H9 (cell line): Measurements from ENCODE around the gene GCN1. TPM values are rescaled to one million over a fixed set of nuclear protein-coding genes. Genes with fewer than 3 reads are reported as not detected.

Source experiments
- DNase-seq: peaks from one replicate; pipeline ENCODE4 v3.0.0-alpha.2; 2017
- H2AFZ ChIP-seq: one replicate; pipeline ENCODE4 v1.6.1; 2013; ENCODE audit warnings: mild to moderate bottlenecking, low read length, control low read depth, moderate library complexity
- H2AK5ac ChIP-seq: 2 replicates; pipeline ENCODE4 v1.6.1; 2013; ENCODE audit warnings: low read length, control low read depth, mixed read lengths; ENCODE audit not compliant: insufficient read length
- H2BK120ac ChIP-seq: one replicate; pipeline ENCODE4 v1.6.1; 2013; ENCODE audit warnings: low read depth, mild to moderate bottlenecking, low read length, control low read depth, inconsistent platforms; ENCODE audit not compliant: poor library complexity, severe bottlenecking
- H2BK12ac ChIP-seq: 2 replicates; pipeline ENCODE4 v1.6.1; 2013; ENCODE audit warnings: low read length, control low read depth, mixed read lengths, low read depth; ENCODE audit not compliant: insufficient read length
- H2BK15ac ChIP-seq: 2 replicates; pipeline ENCODE4 v1.6.1; 2013; ENCODE audit warnings: low read depth, low read length, control low read depth
- H2BK20ac ChIP-seq: one replicate; pipeline ENCODE4 v1.6.1; 2013; ENCODE audit warnings: low read depth, mild to moderate bottlenecking, low read length, control low read depth, inconsistent platforms; ENCODE audit not compliant: poor library complexity, severe bottlenecking
- H2BK5ac ChIP-seq: 2 replicates; pipeline ENCODE4 v1.6.1; 2013; ENCODE audit warnings: low read length, control low read depth, mixed read lengths; ENCODE audit not compliant: insufficient read length
- H3K14ac ChIP-seq: 2 replicates; pipeline ENCODE4 v1.6.1; 2013; ENCODE audit warnings: low read length, control low read depth; ENCODE audit not compliant: insufficient read depth
- H3K18ac ChIP-seq: 2 replicates; pipeline ENCODE4 v1.6.1; 2013; ENCODE audit warnings: low read depth, mild to moderate bottlenecking, mixed read lengths, low read length, control low read depth; ENCODE audit not compliant: insufficient read length
- H3K23ac ChIP-seq: 2 replicates; pipeline ENCODE4 v1.6.1; 2013; ENCODE audit warnings: low read length, control low read depth, mixed read lengths, low read depth; ENCODE audit not compliant: insufficient read length
- H3K23me2 ChIP-seq: 2 replicates; pipeline ENCODE4 v1.6.1; 2013; ENCODE audit warnings: low read depth, mild to moderate bottlenecking, mixed read lengths, low read length, control low read depth; ENCODE audit not compliant: insufficient read length, poor library complexity, severe bottlenecking
- H3K27ac ChIP-seq: 2 replicates; pipeline ENCODE4 v1.5.1; 2013; ENCODE audit warnings: low read length, control low read depth, mixed read lengths, low read depth; ENCODE audit not compliant: insufficient read length
- H3K27me3 ChIP-seq: 2 replicates; pipeline ENCODE4 v1.6.1; 2013; ENCODE audit warnings: low read length, control low read depth, inconsistent platforms; ENCODE audit not compliant: insufficient read depth
- H3K4ac ChIP-seq: 2 replicates; pipeline ENCODE4 v1.6.1; 2013; ENCODE audit warnings: low read depth, mild to moderate bottlenecking, control low read depth, inconsistent platforms, low read length, moderate library complexity
- H3K4me1 ChIP-seq: 2 replicates; pipeline ENCODE4 v1.6.1; 2013; ENCODE audit warnings: low read length, control low read depth, inconsistent platforms; ENCODE audit not compliant: insufficient read depth
- H3K4me2 ChIP-seq: 2 replicates; pipeline ENCODE4 v1.6.1; 2013; ENCODE audit warnings: low read length, control low read depth, mixed read lengths; ENCODE audit not compliant: insufficient read length, insufficient read depth
- H3K56ac ChIP-seq: 2 replicates; pipeline ENCODE4 v1.6.1; 2013; ENCODE audit warnings: low read depth, mild to moderate bottlenecking, mixed read lengths, low read length, control low read depth; ENCODE audit not compliant: insufficient read length
- H3K79me1 ChIP-seq: 2 replicates; pipeline ENCODE4 v1.6.1; 2013; ENCODE audit warnings: low read depth, mild to moderate bottlenecking, moderate library complexity, low read length, control low read depth, inconsistent platforms; ENCODE audit not compliant: insufficient read depth, poor library complexity, severe bottlenecking
- H3K79me2 ChIP-seq: 2 replicates; pipeline ENCODE4 v1.6.1; 2013; ENCODE audit warnings: low read length, control low read depth, inconsistent platforms; ENCODE audit not compliant: insufficient read depth
- H3K9ac ChIP-seq: 2 replicates; pipeline ENCODE4 v1.6.1; 2013; ENCODE audit warnings: low read length, control low read depth, mixed read lengths; ENCODE audit not compliant: insufficient read length; ENCODE audit errors: extremely low read depth
- H3K9me3 ChIP-seq: one replicate; pipeline ENCODE4 v1.6.1; 2013; ENCODE audit warnings: low read depth, low read length, inconsistent platforms; ENCODE audit not compliant: control insufficient read depth
- H3T11ph ChIP-seq: one replicate; pipeline ENCODE4 v1.6.1; 2013; ENCODE audit warnings: mild to moderate bottlenecking, low read length, control low read depth, inconsistent platforms
- H4K20me1 ChIP-seq: one replicate; pipeline ENCODE4 v1.6.1; 2013; ENCODE audit not compliant: control insufficient read depth, insufficient read length, insufficient read depth
- H4K5ac ChIP-seq: 2 replicates; pipeline ENCODE4 v1.6.1; 2013; ENCODE audit warnings: low read depth, mild to moderate bottlenecking, mixed read lengths, low read length, control low read depth; ENCODE audit not compliant: insufficient read length
- H4K8ac ChIP-seq: replicated peaks from 2 replicates; pipeline ENCODE4 v1.6.1; 2013; ENCODE audit warnings: low read length, control low read depth, mixed read lengths, low read depth; ENCODE audit not compliant: insufficient read length
- H4K91ac ChIP-seq: 2 replicates; pipeline ENCODE4 v1.6.1; 2013; ENCODE audit warnings: low read depth, mild to moderate bottlenecking, moderate library complexity, mixed read lengths, low read length, control low read depth; ENCODE audit not compliant: insufficient read length
- H3K27ac Mint-ChIP-seq, 3 experiments: 2 replicates in 2 of 3; 3 replicates in 1 of 3; pipeline ENCODE4 v1.8.0; 2020 to 2021; ENCODE audit warnings: mixed read lengths in 3 of 3, mild to moderate bottlenecking in 1 of 3, moderate library complexity in 1 of 3
- H3K27me3 Mint-ChIP-seq: 2 replicates; pipeline ENCODE4 v1.8.0; 2021; ENCODE audit warnings: low read depth, mild to moderate bottlenecking, moderate library complexity, mixed read lengths
- H3K36me3 Mint-ChIP-seq, 3 experiments: 2 replicates in 2 of 3; 3 replicates in 1 of 3; pipeline ENCODE4 v1.8.0; 2020 to 2021; ENCODE audit warnings: low read depth in 3 of 3, mixed read lengths in 3 of 3; ENCODE audit not compliant: insufficient read depth in 1 of 3
- H3K4me1 Mint-ChIP-seq, 2 experiments: 2 replicates each; pipeline ENCODE4 v1.8.0; 2020; ENCODE audit warnings: mixed read lengths in 2 of 2
- H3K4me3 Mint-ChIP-seq, 2 experiments: 2 replicates in 1 of 2; 3 replicates in 1 of 2; pipeline ENCODE4 v1.8.0; 2020 to 2021; ENCODE audit warnings: mild to moderate bottlenecking in 2 of 2, mixed read lengths in 2 of 2, moderate library complexity in 1 of 2
- H3K9me3 Mint-ChIP-seq, 2 experiments: 2 replicates in 1 of 2; 3 replicates in 1 of 2; pipeline ENCODE4 v1.8.0; 2020; ENCODE audit warnings: mild to moderate bottlenecking in 2 of 2, mixed read lengths in 2 of 2, moderate library complexity in 1 of 2
- WGBS: extraction: QIAGEN DNeasy Blood & Tissue Kit; methylation state at CpG from one replicate; pipeline ENCODE4 v1.1.7; 2013; ENCODE audit warnings: missing lambda C conversion rate, low lambda C conversion rate, mixed read lengths; ENCODE audit not compliant: insufficient read length; ENCODE audit errors: extremely low coverage; 5-methylcytosine and 5-hydroxymethylcytosine counted together
- total RNA-seq: library from RNA; stranded (reverse); gene quantifications from 2 replicates; pipeline ENCODE4 v1.2.1, GENCODE V29; 2021
- TF ChIP-seq, protein P1 (sequence below): fragments of 200-600 bp; sonication (generic); conservative IDR thresholded peaks from 3 replicates; pipeline ENCODE4 v1.8.0; 2021; ENCODE audit warnings: antibody characterized with exemption, mild to moderate bottlenecking

Gene GCN1
- total RNA-seq, 1 experiment from 2014 or later = 137 TPM

DNA sequence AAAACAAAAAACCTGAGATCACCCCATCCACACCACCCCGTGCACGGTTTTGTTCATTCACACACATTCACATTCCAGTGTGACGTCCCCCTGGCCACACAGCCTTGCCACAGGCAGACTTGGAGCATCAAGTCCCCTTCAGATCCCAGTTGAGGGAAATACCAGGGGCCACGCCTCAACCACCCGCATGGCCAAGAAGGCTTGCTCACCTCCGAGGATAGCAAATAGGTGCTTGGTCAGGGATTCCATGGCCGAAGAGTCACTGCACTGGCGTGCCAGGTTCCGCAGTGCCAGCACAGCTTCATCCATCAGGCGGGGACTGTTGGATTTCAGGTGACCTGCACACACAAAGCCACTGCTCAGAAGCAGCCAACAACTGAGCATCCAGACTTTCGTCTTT is 19.0 kb downstream of the GCN1 start:
- Mint-ChIP-seq H3K36me3 (peaks cover 52 to 90% (median 79%) of the 10 kb centered on the region in 3 experiments; a peak in 6 of 7 replicates), H3K4me1 (no peaks in the 10 kb centered on the region)

More for the DNA sequence above, 19.0 kb downstream of the GCN1 start:
- no peak overlapping the region for H2BK120ac ChIP-seq
- Mint-ChIP-seq H3K27me3 (no peaks in the 10 kb centered on the region), H3K27ac (peak overlapping the region in 1 of 3 experiments; percentile 51; a peak in 1 of 7 replicates), H3K9me3 (no peaks in the 10 kb centered on the region), H3K4me3 (no peak overlapping the region)
- TF ChIP-seq, protein P1, sequence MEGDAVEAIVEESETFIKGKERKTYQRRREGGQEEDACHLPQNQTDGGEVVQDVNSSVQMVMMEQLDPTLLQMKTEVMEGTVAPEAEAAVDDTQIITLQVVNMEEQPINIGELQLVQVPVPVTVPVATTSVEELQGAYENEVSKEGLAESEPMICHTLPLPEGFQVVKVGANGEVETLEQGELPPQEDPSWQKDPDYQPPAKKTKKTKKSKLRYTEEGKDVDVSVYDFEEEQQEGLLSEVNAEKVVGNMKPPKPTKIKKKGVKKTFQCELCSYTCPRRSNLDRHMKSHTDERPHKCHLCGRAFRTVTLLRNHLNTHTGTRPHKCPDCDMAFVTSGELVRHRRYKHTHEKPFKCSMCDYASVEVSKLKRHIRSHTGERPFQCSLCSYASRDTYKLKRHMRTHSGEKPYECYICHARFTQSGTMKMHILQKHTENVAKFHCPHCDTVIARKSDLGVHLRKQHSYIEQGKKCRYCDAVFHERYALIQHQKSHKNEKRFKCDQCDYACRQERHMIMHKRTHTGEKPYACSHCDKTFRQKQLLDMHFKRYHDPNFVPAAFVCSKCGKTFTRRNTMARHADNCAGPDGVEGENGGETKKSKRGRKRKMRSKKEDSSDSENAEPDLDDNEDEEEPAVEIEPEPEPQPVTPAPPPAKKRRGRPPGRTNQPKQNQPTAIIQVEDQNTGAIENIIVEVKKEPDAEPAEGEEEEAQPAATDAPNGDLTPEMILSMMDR = no peak
- H3K27me3 ChIP-seq = no peaks in the 10 kb centered on the region
- H3K14ac ChIP-seq = no peak overlapping the region
- WGBS = no CpG with 5 or more reads among the region's 11 CpGs
- no peak overlapping the region for H2BK12ac ChIP-seq
- H3K23me2 ChIP-seq = no peaks in the 10 kb centered on the region
- H3K18ac ChIP-seq = no peak overlapping the region
- no peaks in the 10 kb centered on the region for H4K20me1 ChIP-seq
- no peak overlapping the region for H4K5ac ChIP-seq
- no peak overlapping the region for H4K91ac ChIP-seq
- no peak overlapping the region for H3K4ac ChIP-seq
- no peak overlapping the region for H3K23ac ChIP-seq
- no peaks in the 10 kb centered on the region for H3K79me1 ChIP-seq
- no peak overlapping the region for H2BK20ac ChIP-seq
- DNase-seq = no peak
- no peaks in the 10 kb centered on the region for H3K79me2 ChIP-seq
- H2BK15ac ChIP-seq = no peak overlapping the region
- no peak overlapping the region for H2BK5ac ChIP-seq
- H3K9ac ChIP-seq = no peak overlapping the region
- no peaks in the 10 kb centered on the region for H3K9me3 ChIP-seq
- no peak overlapping the region for H3K27ac ChIP-seq
- H2AFZ ChIP-seq = no peak overlapping the region
- H3K4me2 ChIP-seq = no peak overlapping the region
- no peak overlapping the region for H4K8ac ChIP-seq
- H3T11ph ChIP-seq = no peak overlapping the region
- H3K4me1 ChIP-seq = no peaks in the 10 kb centered on the region
- no peak overlapping the region for H3K56ac ChIP-seq
- H2AK5ac ChIP-seq = no peak overlapping the region
